Brain microvascular endothelial cell (primary cell): ENCODE data around the gene CDC42BPG.

Source experiments
- DNase-seq: peaks from one replicate; pipeline ENCODE4 v3.0.0-alpha.2; 2020
- H3K27ac ChIP-seq: fragments of 250-450 bp; sonication (Bioruptor Pico); 2 replicates; pipeline ENCODE4 v1.5.1; 2020; ENCODE audit warnings: mild to moderate bottlenecking, moderate library complexity
- H3K27me3 ChIP-seq: fragments of 250-450 bp; sonication (Bioruptor Pico); replicated peaks from 2 replicates; pipeline ENCODE4 v1.5.1; 2020; ENCODE audit warnings: mild to moderate bottlenecking
- H3K36me3 ChIP-seq: fragments of 250-450 bp; sonication (Bioruptor Pico); replicated peaks from 2 replicates; pipeline ENCODE4 v1.5.1; 2020; ENCODE audit warnings: mild to moderate bottlenecking
- H3K4me3 ChIP-seq: 2 replicates; pipeline ENCODE4 v1.5.1; 2011; ENCODE audit warnings: low read depth, mild to moderate bottlenecking, control low read depth, low read length, moderate library complexity
- CTCF ChIP-seq: IDR thresholded peaks from 2 replicates; pipeline ENCODE4 v1.5.1; 2011; ENCODE audit warnings: low read depth, mild to moderate bottlenecking, moderate library complexity, low read length, control low read depth, inconsistent platforms; ENCODE audit errors: missing control alignments
- in situ Hi-C: cut with HindIII; loops from 2 replicates; pipeline ENCODE4 v1.10.0; 2017; ENCODE audit warnings: low sequenced_read_pairs, low pct_ligation_motif_present

The CDC42BPG gene

GRCh38 chr11:64858467-64859263 is 14.2 kb upstream of the CDC42BPG start:
- Histone ChIP-seq H3K27me3 (no peaks in the 10 kb centered on the region), H3K4me3 (no peak overlapping the region), H3K27ac (no peak overlapping the region), H3K36me3 (peaks cover 42% of the 10 kb centered on the region)
- no peak for TF ChIP-seq CTCF
- in situ Hi-C loops, result no loop called here
- DNase-seq, result no peak

- no peak for TF ChIP-seq CTCF
- peaks cover 44% of the 10 kb centered on the region for H3K36me3 ChIP-seq
- in situ Hi-C loops, result no loop called here
- H3K27me3 ChIP-seq, result no peaks in the 10 kb centered on the region
- H3K4me3 ChIP-seq, result no peak overlapping the region
- no peak overlapping the region for H3K27ac ChIP-seq
- DNase-seq, result no peak
Measured at GRCh38 chr11:64857485-64857884, 13.0 kb upstream of the CDC42BPG start.

- no peak for TF ChIP-seq CTCF
- no peaks in the 10 kb centered on the region for H3K27me3 ChIP-seq
- no peak overlapping the region for H3K4me3 ChIP-seq
- H3K27ac ChIP-seq, result peak overlapping the region; percentile 33
- peak; percentile 69 for DNase-seq
- peaks cover 44% of the 10 kb centered on the region for H3K36me3 ChIP-seq
- in situ Hi-C loops, result no loop called here
Measured at GRCh38 chr11:64856382-64857227, 12.2 kb upstream of the CDC42BPG start.

DNA sequence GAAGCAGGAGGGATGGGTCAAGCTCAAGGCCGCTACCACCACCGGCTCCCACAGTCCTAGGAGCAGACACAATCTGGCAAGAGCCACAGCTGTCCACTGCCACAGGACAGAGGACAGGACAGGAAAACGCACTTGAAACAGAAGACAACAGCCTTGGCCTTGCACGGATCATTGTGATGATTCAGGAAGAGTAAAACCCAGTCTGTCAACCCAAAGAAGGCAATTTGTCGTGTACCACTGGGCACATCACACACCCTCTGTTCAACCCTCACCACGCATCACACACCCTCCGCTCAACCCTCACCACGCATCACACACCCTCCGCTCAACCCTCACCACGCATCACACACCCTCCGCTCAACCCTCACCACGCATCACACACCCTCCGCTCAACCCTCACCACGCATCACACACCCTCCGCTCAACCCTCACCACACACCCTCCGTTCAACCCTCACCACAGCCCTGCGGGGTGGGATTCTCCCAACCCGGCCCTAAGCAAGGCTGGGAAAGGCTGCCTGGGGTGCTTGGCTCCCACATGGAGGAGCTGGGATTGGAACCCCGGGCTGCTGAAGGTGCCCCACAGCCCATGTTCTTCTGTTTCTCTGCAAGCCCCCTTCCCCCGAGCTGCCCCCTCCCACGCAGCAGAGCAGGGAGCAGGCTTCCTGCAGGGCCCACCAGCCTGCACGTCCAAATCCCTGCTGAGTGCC is 11.3 kb upstream of the CDC42BPG start:
- DNase-seq, result no peak
- no peak overlapping the region for H3K4me3 ChIP-seq
- in situ Hi-C loops, result no loop called here
- peaks cover 44% of the 10 kb centered on the region for H3K36me3 ChIP-seq
- H3K27me3 ChIP-seq, result no peaks in the 10 kb centered on the region
- peak overlapping the region; percentile 71 for H3K27ac ChIP-seq
- TF ChIP-seq CTCF, result no peak

DNA sequence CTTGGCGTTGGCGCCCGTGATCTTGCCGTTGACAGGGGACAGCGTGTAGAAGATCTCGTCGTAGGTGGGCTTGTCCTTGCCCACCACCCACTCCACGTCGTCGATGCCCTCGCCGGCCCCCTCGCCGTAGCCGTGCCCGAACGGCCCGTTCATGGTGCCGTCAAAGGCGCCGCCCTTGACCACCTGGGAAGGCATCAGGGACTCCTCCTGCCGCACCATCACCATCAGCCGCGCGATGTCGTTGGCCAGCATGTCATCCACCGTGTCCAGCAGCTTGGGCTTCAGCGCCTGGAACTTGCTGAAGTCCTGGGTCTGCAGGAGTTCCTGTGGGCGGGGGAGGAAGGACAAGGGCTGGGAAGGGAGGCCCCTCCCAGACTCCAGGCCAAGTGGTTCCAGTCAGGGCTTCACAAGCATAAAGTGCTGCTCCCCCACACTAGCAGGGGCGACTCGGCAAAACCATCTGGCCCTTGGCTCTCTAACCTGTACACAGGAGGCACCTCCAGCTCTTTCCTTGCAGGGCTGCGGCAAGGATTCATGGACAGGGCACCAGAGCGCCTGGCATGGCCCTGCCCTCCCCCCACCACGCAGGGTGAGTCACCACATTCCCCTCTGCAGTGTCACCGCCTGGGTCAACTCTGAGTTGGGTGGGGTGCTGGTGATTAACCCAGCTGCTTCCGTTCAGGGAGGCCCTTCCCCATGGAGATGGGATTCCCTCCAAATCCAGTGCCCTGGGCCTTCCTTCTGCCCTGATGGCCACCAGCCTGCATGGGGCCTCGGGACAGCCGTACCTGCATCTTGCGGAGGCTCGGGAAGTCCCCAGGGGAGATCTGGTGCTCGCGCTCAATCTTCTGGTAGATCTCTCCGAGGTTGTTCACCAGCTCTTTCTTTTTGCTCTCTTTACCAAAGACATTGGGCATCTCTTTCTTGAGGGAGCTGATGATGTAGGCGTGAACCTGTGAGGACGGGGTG is 10.4 kb upstream of the CDC42BPG start:
- peak; percentile 86 for DNase-seq

More for the DNA sequence above, 10.4 kb upstream of the CDC42BPG start:
- Histone ChIP-seq H3K36me3 (peaks cover 40% of the 10 kb centered on the region), H3K27ac (peak overlapping the region; percentile 71), H3K4me3 (no peak overlapping the region), H3K27me3 (no peaks in the 10 kb centered on the region)
- no peak for TF ChIP-seq CTCF
- in situ Hi-C loops, result no loop called here
